HFF-Myc (cell line): ENCODE data around the gene VPS35L.
"Not testable (repeated sequence)": the region's sequence is repeated elsewhere in the genome, so short reads cannot be mapped to it uniquely, and the experiment has no call there.

Experiments used
- DNase-seq: peaks from one replicate; pipeline ENCODE4 v3.0.0-alpha.2; 2011; ENCODE audit warnings: low read depth; ENCODE audit errors: extremely low read depth
- H3K4me3 ChIP-seq: replicated peaks from 2 replicates; pipeline ENCODE4 v1.5.1; 2011; ENCODE audit warnings: low read depth, mild to moderate bottlenecking, control low read depth, low read length
- CTCF ChIP-seq: IDR thresholded peaks from 2 replicates; pipeline ENCODE4 v1.5.1; 2012; ENCODE audit warnings: mild to moderate bottlenecking, low read depth, low read length, control low read depth; ENCODE audit errors: missing control alignments

Gene VPS35L

GRCh38 chr16:19713697-19714096, 158.2 kb downstream of the VPS35L start:
- no peak for DNase-seq
- no peak for TF ChIP-seq CTCF

GRCh38 chr16:19715566-19715965, 160.1 kb downstream of the VPS35L start:
- no peak for TF ChIP-seq CTCF
- DNase-seq: no peak
- H3K4me3 ChIP-seq: no peak overlapping the region

More at GRCh38 chr16:19713697-19714096, 158.2 kb downstream of the VPS35L start:
- H3K4me3 ChIP-seq: no peak overlapping the region

- peak overlapping the region; percentile 93 for H3K4me3 ChIP-seq
- DNase-seq: no peak
- no peak for TF ChIP-seq CTCF
These were observed 160.7 kb downstream of the VPS35L start for GRCh38 chr16:19716183-19716582.

GRCh38 chr16:19716728-19717127, 161.2 kb downstream of the VPS35L start:
- H3K4me3 ChIP-seq: peak overlapping the region; percentile 93
- DNase-seq: not testable (repeated sequence)

GRCh38 chr16:19717314-19717713, 161.8 kb downstream of the VPS35L start:
- DNase-seq: no peak
- no peak for TF ChIP-seq CTCF
- peak overlapping the region; percentile 93 for H3K4me3 ChIP-seq

GRCh38 chr16:19717741-19718623, 162.5 kb downstream of the VPS35L start, which contains the start of the genes IQCK and KNOP1:
Gene IQCK, plus strand, starts transcription at chr16:19718271. Its CDS starts 36 bp downstream, at chr16:19718307.
Gene KNOP1, minus strand, starts transcription at chr16:19718227. Its CDS starts 3,192 bp downstream, at chr16:19715035.
- peak within 1 kb of the TSS; percentile 93 for H3K4me3 ChIP-seq
- DNase-seq: peak; percentile 66
- no peak for TF ChIP-seq CTCF

GRCh38 chr16:19718624-19718965, 163.1 kb downstream of the VPS35L start:
- H3K4me3 ChIP-seq: peak overlapping the region; percentile 93
- no peak for TF ChIP-seq CTCF
- DNase-seq: no peak
